ENCODE results near the gene CASD1.

Gene CASD1

GRCh38 chr7:94577357-94577756, 67.7 kb downstream of the CASD1 start:
- H3K4me3 ChIP-seq (ENCODE audit: low read length) = no peak overlapping the region
- H3K9ac ChIP-seq (ENCODE audit: low read length) = no peak overlapping the region
- H3K9me3 ChIP-seq (ENCODE audit: insufficient read depth, low read length) = peaks cover 14% of the 10 kb centered on the region
- H3K4me1 ChIP-seq (ENCODE audit: low read length) = no peaks in the 10 kb centered on the region
- no peak overlapping the region for H3K4me2 ChIP-seq (ENCODE audit: low read length)
- TF ChIP-seq EZH2phosphoT487 (IDR thresholded peaks at IDR 0.05; ENCODE audit: low read depth) = no peak
- TF ChIP-seq CTCF (IDR thresholded peaks at IDR 0.05; ENCODE audit: low read depth, low read length) = no peak
- no peaks in the 10 kb centered on the region for H3K27me3 ChIP-seq (ENCODE audit: low read depth, low read length)
- H2AFZ ChIP-seq (ENCODE audit: low read depth, low read length) = no peak overlapping the region
- H4K20me1 ChIP-seq (ENCODE audit: insufficient read depth, low read length) = no peaks in the 10 kb centered on the region
- peaks cover 11% of the 10 kb centered on the region for H3K36me3 ChIP-seq (replicated peaks; ENCODE audit: low read depth, low read length)
- H3K27ac ChIP-seq (ENCODE audit: low read length) = no peak overlapping the region
- H3K79me2 ChIP-seq (ENCODE audit: low read length) = no peaks in the 10 kb centered on the region

GRCh38 chr7:94578614-94579013, 69.0 kb downstream of the CASD1 start:
- Histone ChIP-seq H2AFZ (ENCODE audit: low read depth, low read length) (no peak overlapping the region), H3K36me3 (replicated peaks; ENCODE audit: low read depth, low read length) (peaks cover 14% of the 10 kb centered on the region), H3K4me2 (ENCODE audit: low read length) (no peak overlapping the region), H3K9ac (ENCODE audit: low read length) (no peak overlapping the region), H3K27ac (ENCODE audit: low read length) (no peak overlapping the region), H3K9me3 (ENCODE audit: insufficient read depth, low read length) (peaks cover 14% of the 10 kb centered on the region), H3K4me3 (ENCODE audit: low read length) (no peak overlapping the region), H3K79me2 (ENCODE audit: low read length) (no peaks in the 10 kb centered on the region), H3K4me1 (ENCODE audit: low read length) (no peaks in the 10 kb centered on the region), H3K27me3 (ENCODE audit: low read depth, low read length) (no peaks in the 10 kb centered on the region), H4K20me1 (ENCODE audit: insufficient read depth, low read length) (no peaks in the 10 kb centered on the region)
- TF ChIP-seq CTCF (IDR thresholded peaks at IDR 0.05; ENCODE audit: low read depth, low read length) = no peak

GRCh38 chr7:94579470-94579869, 69.9 kb downstream of the CASD1 start:
- Histone ChIP-seq H3K27ac (ENCODE audit: low read length) (no peak overlapping the region), H3K4me2 (ENCODE audit: low read length) (no peak overlapping the region), H2AFZ (ENCODE audit: low read depth, low read length) (no peak overlapping the region), H3K9ac (ENCODE audit: low read length) (no peak overlapping the region), H3K9me3 (ENCODE audit: insufficient read depth, low read length) (peaks cover 14% of the 10 kb centered on the region), H3K4me1 (ENCODE audit: low read length) (no peaks in the 10 kb centered on the region), H3K79me2 (ENCODE audit: low read length) (no peaks in the 10 kb centered on the region), H3K4me3 (ENCODE audit: low read length) (no peak overlapping the region), H4K20me1 (ENCODE audit: insufficient read depth, low read length) (no peaks in the 10 kb centered on the region), H3K27me3 (ENCODE audit: low read depth, low read length) (no peaks in the 10 kb centered on the region), H3K36me3 (replicated peaks; ENCODE audit: low read depth, low read length) (peaks cover 15% of the 10 kb centered on the region)
- no peak for TF ChIP-seq CTCF (IDR thresholded peaks at IDR 0.05; ENCODE audit: low read depth, low read length)
- no peak for TF ChIP-seq EZH2phosphoT487 (IDR thresholded peaks at IDR 0.05; ENCODE audit: low read depth)

GRCh38 chr7:94580601-94581000, 71.0 kb downstream of the CASD1 start:
- TF ChIP-seq CTCF (IDR thresholded peaks at IDR 0.05; ENCODE audit: low read depth, low read length) = no peak
- no peak for TF ChIP-seq EZH2phosphoT487 (IDR thresholded peaks at IDR 0.05; ENCODE audit: low read depth)
- Histone ChIP-seq H3K4me3 (ENCODE audit: low read length) (no peak overlapping the region), H3K4me1 (ENCODE audit: low read length) (no peaks in the 10 kb centered on the region)

More at GRCh38 chr7:94580601-94581000, 71.0 kb downstream of the CASD1 start:
- H3K79me2 ChIP-seq (ENCODE audit: low read length) = no peaks in the 10 kb centered on the region
- H3K9me3 ChIP-seq (ENCODE audit: insufficient read depth, low read length) = peaks cover 9% of the 10 kb centered on the region
- H3K9ac ChIP-seq (ENCODE audit: low read length) = no peak overlapping the region
- peaks cover 11% of the 10 kb centered on the region for H3K36me3 ChIP-seq (replicated peaks; ENCODE audit: low read depth, low read length)
- H4K20me1 ChIP-seq (ENCODE audit: insufficient read depth, low read length) = no peaks in the 10 kb centered on the region
- no peak overlapping the region for H3K27ac ChIP-seq (ENCODE audit: low read length)
- no peak overlapping the region for H3K4me2 ChIP-seq (ENCODE audit: low read length)
- no peak overlapping the region for H2AFZ ChIP-seq (ENCODE audit: low read depth, low read length)
- H3K27me3 ChIP-seq (ENCODE audit: low read depth, low read length) = no peaks in the 10 kb centered on the region

Measured in OCI-LY3 (cell line).